Esophagus squamous epithelium (tissue), 4 donors: ENCODE data around the gene MCUB.

Source experiments
- CTCF ChIP-seq, 6 experiments: fragments of 450-650 bp in 4 of 6; fragments of 200-600 bp in 2 of 6; sonication (generic) in 2 of 6; IDR thresholded peaks; one replicate each; pipeline ENCODE4 v1.5.1; 2016 to 2019; ENCODE audit warnings: antibody characterized with exemption in 6 of 6, mild to moderate bottlenecking in 4 of 6, moderate library complexity in 4 of 6
- POLR2A ChIP-seq, 4 donors: fragments of 450-650 bp; IDR thresholded peaks; one replicate each; pipeline ENCODE4 v1.6.1; 2017; ENCODE audit warnings: antibody characterized with exemption in 4 of 4, mild to moderate bottlenecking in 4 of 4, moderate library complexity in 3 of 4

- TF ChIP-seq POLR2A (IDR thresholded peaks at IDR 0.05) (no peak), CTCF (IDR thresholded peaks at IDR 0.05) (no peak)
Measured at GRCh38 chr4:109611045-109611646, 51.1 kb downstream of the MCUB start.
